Stimulated activated CD4-positive, alpha-beta T cell treated with anti-CD3 and anti-CD28 coated beads, TNF-alpha, amount 100 ng/mL, for 4 hours (primary cell): ENCODE measurements around the gene FBXO22.
"Not testable (repeated sequence)": the region's sequence is repeated elsewhere in the genome, so short reads cannot be mapped to it uniquely, and the experiment has no call there.

Experiments
- DNase-seq, 3 experiments: peaks; one replicate each; pipeline ENCODE4 v3.0.0-alpha.2; 2020; ENCODE audit warnings: low read depth in 3 of 3

Gene FBXO22

DNA sequence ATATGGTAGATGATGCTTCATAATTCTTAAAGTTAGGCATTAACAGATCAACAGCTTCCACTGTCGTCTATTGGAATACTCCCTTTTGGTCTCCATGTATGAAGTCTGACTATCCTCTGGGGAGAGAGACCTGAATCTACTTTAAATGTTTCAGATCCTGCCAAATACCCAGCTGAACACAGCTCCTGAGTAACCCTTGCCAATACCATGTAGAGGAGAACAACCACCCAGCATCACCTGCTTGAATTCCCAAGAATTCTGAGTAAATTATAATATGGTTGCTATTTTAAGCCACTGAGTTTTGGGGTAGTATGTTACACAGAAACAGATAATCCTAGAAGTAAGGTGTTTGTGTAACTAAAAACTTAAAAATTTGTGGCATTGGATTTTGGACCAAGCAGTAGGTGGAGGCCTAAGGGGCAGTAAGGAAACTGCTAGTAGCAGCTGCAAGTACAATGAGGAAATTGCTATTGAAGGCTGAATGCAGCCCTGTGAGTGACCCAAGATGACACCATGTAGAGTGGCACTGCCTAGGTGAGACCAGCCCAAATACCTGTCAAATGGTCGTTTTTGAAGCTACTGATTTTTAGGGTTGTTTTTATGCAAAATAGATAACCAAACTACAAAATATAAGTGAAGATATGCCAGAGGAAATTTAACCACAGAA lies 77.6 kb downstream of the FBXO22 start:
- DNase-seq = no peak

DNA sequence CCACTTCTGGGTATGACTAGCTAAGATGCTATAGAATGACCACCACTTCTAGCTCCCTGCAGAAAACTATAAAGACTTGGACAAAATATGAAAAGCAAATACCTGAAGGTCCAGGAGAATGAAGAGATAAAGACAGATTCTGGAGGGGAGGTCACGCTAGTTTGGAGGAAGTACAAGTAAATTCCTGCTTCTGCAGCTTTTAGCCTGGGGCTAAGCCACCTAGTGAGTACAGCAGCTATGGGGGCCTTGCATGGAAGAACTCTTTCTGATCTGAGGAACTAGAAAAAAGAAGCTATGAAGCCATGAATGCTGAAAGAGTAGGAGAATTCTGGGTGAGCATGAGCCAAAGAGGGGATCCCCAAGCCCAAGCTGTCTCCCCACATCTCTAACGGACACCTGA lies 78.8 kb downstream of the FBXO22 start:
- no peak for DNase-seq

DNA sequence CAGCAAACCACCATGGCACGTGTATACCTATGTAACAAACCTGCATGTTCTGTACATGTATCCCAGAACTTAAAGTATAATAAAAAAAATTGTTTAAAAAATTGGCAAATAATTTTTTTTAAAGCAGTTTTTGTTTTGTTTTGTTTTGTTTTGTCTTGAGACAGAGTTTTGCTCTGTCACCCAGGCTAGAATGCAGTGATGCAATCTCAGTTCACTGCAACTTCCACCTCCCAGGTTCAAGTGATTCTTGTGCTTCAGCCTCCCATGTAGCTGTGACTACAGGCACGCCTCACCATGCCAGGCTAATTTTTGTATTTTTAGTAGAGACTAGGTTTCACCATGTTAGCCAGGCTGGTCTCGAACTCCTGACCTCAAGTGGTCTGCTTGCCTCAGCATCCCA lies 81.0 kb downstream of the FBXO22 start:
- not testable (repeated sequence) for DNase-seq

DNA sequence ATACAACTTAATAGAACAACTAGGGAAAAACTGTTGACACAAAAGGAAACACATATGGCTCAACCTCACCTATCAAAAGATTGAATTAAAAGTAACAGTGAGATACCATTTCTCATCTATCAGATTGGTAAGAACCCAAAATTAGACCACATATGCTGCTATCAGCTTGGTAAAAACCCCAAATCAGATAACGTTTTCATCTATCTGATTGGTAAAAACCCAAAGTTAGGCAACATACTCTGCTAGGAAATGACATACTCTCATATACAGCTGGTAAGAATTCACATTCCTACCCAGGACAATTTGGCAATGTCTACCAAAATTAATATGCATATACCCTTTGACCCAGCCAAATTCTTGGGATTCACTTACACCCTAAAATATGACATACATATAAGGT lies 82.3 kb downstream of the FBXO22 start:
- no peak for DNase-seq

DNA sequence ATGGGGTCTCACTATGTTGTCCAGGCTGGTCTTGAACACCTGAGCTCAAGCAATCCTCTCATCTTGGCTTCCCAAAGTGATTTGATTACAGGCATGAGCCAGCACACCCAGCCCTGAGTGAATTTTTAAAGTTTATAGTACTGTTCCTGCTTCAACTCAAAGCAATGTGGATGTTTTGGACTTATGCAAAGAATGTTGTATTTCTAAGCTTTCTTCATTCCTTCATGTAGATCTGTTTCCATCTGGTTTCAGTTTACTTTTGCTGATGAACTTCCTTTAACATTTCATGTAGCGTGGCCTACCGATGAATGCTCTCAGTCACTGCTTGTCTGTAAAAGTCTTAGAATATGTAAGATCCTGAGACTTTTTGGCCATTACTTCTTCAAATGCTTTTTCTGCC lies 85.4 kb downstream of the FBXO22 start:
- no peak for DNase-seq

DNA sequence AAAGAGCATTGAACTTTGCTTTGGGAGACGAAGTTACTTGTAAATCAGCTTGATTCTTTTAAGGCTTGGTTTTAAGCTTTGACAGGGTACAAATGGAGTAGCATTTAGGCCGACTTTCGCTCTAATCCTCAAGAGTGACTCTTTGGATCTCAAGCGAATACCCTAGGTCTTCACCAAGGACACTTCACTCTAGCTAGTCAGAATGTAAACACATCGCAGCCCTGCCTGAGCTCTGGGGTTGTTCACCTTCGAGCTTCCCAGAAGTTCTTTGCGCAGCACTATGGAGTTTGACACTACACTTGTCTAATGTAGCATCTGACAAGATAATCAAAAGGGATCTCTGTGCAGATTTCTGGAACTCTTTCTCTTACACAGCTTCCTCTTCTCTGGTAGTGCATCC lies 86.2 kb downstream of the FBXO22 start:
- DNase-seq = no peak
